OCI-LY1 (cell line): ENCODE results near the gene EXOSC10.
"Not testable (repeated sequence)": the region's sequence is repeated elsewhere in the genome, so short reads cannot be mapped to it uniquely, and the experiment has no call there.

Experiments used
- H2AFZ ChIP-seq: fragments of 200-600 bp; sonication (generic), shearing (Covaris generic); 2 replicates; pipeline ENCODE4 v1.6.0; 2014; ENCODE audit warnings: antibody characterized with exemption, mild to moderate bottlenecking, low read length
- H3F3A ChIP-seq: fragments of 200-600 bp; sonication (generic), shearing (Covaris generic); 2 replicates; pipeline ENCODE4 v1.6.0; 2014; ENCODE audit warnings: mild to moderate bottlenecking, antibody characterized with exemption, low read length, moderate library complexity; ENCODE audit not compliant: insufficient read depth
- H3K27ac ChIP-seq: fragments of 200-600 bp; sonication (generic); 2 replicates; pipeline ENCODE4 v1.5.1; 2014; ENCODE audit warnings: low read length, mixed run types, mild to moderate bottlenecking, low read depth; ENCODE audit not compliant: poor library complexity, severe bottlenecking
- H3K27me3 ChIP-seq: fragments of 200-600 bp; sonication (generic); 2 replicates; pipeline ENCODE4 v1.6.0; 2014; ENCODE audit warnings: antibody characterized with exemption, mild to moderate bottlenecking, low read length, moderate library complexity; ENCODE audit not compliant: insufficient read depth
- H3K36me3 ChIP-seq: fragments of 200-600 bp; sonication (generic); 2 replicates; pipeline ENCODE4 v1.6.1; 2014; ENCODE audit warnings: mild to moderate bottlenecking, antibody characterized with exemption, low read length, moderate library complexity, mixed read lengths; ENCODE audit not compliant: insufficient read depth
- H3K4me1 ChIP-seq: fragments of 200-600 bp; sonication (generic); 2 replicates; pipeline ENCODE4 v1.5.1; 2014; ENCODE audit warnings: mild to moderate bottlenecking, low read length, moderate library complexity; ENCODE audit not compliant: insufficient read depth, severe bottlenecking
- H3K4me2 ChIP-seq: fragments of 200-600 bp; sonication (generic), shearing (Covaris generic); 2 replicates; pipeline ENCODE4 v1.6.1; 2014; ENCODE audit warnings: low read length
- H3K4me3 ChIP-seq: fragments of 200-600 bp; sonication (generic); 2 replicates; pipeline ENCODE4 v1.5.1; 2014; ENCODE audit warnings: low read length, low read depth, mild to moderate bottlenecking, mixed read lengths; ENCODE audit not compliant: poor library complexity, severe bottlenecking
- H3K79me2 ChIP-seq: fragments of 200-600 bp; shearing (Covaris generic); 2 replicates; pipeline ENCODE4 v1.6.1; 2016; ENCODE audit warnings: mixed run types, low read length, mixed read lengths; ENCODE audit not compliant: insufficient read depth
- H3K9ac ChIP-seq: fragments of 200-600 bp; sonication (generic), shearing (Covaris generic); 2 replicates; pipeline ENCODE4 v1.6.1; 2014; ENCODE audit warnings: mild to moderate bottlenecking, low read length, mixed read lengths
- H3K9me2 ChIP-seq: fragments of 200-600 bp; sonication (generic), shearing (Covaris generic); 2 replicates; pipeline ENCODE4 v1.6.1; 2014; ENCODE audit warnings: low read depth, mild to moderate bottlenecking, low read length, mixed read lengths
- H3K9me3 ChIP-seq: fragments of 200-600 bp; shearing (Covaris generic); 2 replicates; pipeline ENCODE4 v1.6.1; 2014; ENCODE audit warnings: low read length, mixed read lengths
- H4K20me1 ChIP-seq: fragments of 200-600 bp; sonication (generic), shearing (Covaris generic); 2 replicates; pipeline ENCODE4 v1.6.0; 2016; ENCODE audit warnings: mild to moderate bottlenecking, low read length; ENCODE audit not compliant: insufficient read depth
- CTCF ChIP-seq: fragments of 200-600 bp; sonication (generic), shearing (Covaris generic); IDR thresholded peaks from 2 replicates; pipeline ENCODE4 v1.5.1; 2017; ENCODE audit warnings: mild to moderate bottlenecking, antibody characterized with exemption, low read length, moderate library complexity, mixed read lengths
- EZH2 ChIP-seq: fragments of 200-600 bp; sonication (generic), shearing (Covaris generic); IDR thresholded peaks from 2 replicates; pipeline ENCODE4 v1.8.0; 2017; ENCODE audit warnings: borderline replicate concordance, mixed run types, mild to moderate bottlenecking, antibody characterized with exemption, low read length, moderate library complexity, mixed read lengths

EXOSC10 gene

GRCh38 chr1:11042065-11042464, 57.6 kb downstream of the EXOSC10 start:
- Histone ChIP-seq H4K20me1 (no peaks in the 10 kb centered on the region), H3F3A (no peaks in the 10 kb centered on the region), H3K4me3 (no peak overlapping the region), H2AFZ (no peak overlapping the region), H3K9ac (no peak overlapping the region), H3K27me3 (no peaks in the 10 kb centered on the region), H3K4me2 (no peak overlapping the region), H3K79me2 (no peaks in the 10 kb centered on the region), H3K9me2 (no peaks in the 10 kb centered on the region), H3K27ac (no peak overlapping the region), H3K9me3 (no peaks in the 10 kb centered on the region), H3K36me3 (no peaks in the 10 kb centered on the region), H3K4me1 (no peaks in the 10 kb centered on the region)
- TF ChIP-seq CTCF (no peak), EZH2 (no peak)

GRCh38 chr1:11041048-11041447, 58.6 kb downstream of the EXOSC10 start:
- no peak overlapping the region for H3K9ac ChIP-seq
- H3K4me3 ChIP-seq = no peak overlapping the region
- H2AFZ ChIP-seq = no peak overlapping the region
- no peaks in the 10 kb centered on the region for H3K79me2 ChIP-seq
- H3K27me3 ChIP-seq = no peaks in the 10 kb centered on the region
- H3K9me3 ChIP-seq = no peaks in the 10 kb centered on the region
- no peak for TF ChIP-seq CTCF
- no peak for TF ChIP-seq EZH2
- no peaks in the 10 kb centered on the region for H3K36me3 ChIP-seq
- no peaks in the 10 kb centered on the region for H4K20me1 ChIP-seq
- H3F3A ChIP-seq = no peaks in the 10 kb centered on the region
- H3K4me1 ChIP-seq = no peaks in the 10 kb centered on the region
- H3K4me2 ChIP-seq = no peak overlapping the region
- no peaks in the 10 kb centered on the region for H3K9me2 ChIP-seq
- H3K27ac ChIP-seq = no peak overlapping the region

- H3K79me2 ChIP-seq, H3K9me2 ChIP-seq, H3K27me3 ChIP-seq: not testable (repeated sequence)
Measured at GRCh38 chr1:11040105-11040429, 59.6 kb downstream of the EXOSC10 start.

GRCh38 chr1:11039351-11040104, 60.1 kb downstream of the EXOSC10 start:
- Histone ChIP-seq H2AFZ (no peak overlapping the region), H3K9me3 (no peaks in the 10 kb centered on the region), H3K4me3 (no peak overlapping the region), H3K9me2 (no peaks in the 10 kb centered on the region), H3K4me2 (no peak overlapping the region), H3K79me2 (no peaks in the 10 kb centered on the region), H4K20me1 (no peaks in the 10 kb centered on the region), H3K36me3 (no peaks in the 10 kb centered on the region), H3K27me3 (no peaks in the 10 kb centered on the region), H3F3A (no peaks in the 10 kb centered on the region), H3K9ac (no peak overlapping the region), H3K4me1 (no peaks in the 10 kb centered on the region), H3K27ac (no peak overlapping the region)
- no peak for TF ChIP-seq EZH2
- TF ChIP-seq CTCF = no peak

More at GRCh38 chr1:11040105-11040429, 59.6 kb downstream of the EXOSC10 start:
- H3K9me3 ChIP-seq, H3K4me1 ChIP-seq, H3K4me2 ChIP-seq, H4K20me1 ChIP-seq, H3K9ac ChIP-seq, H3F3A ChIP-seq, H3K36me3 ChIP-seq, H3K27ac ChIP-seq, H3K4me3 ChIP-seq, H2AFZ ChIP-seq: not testable (repeated sequence)
